ENCODE measurements around the gene PLCD3. TPM values are rescaled to one million over a fixed set of nuclear protein-coding genes. Genes with fewer than 3 reads are reported as not detected.
"Not testable (repeated sequence)": the region's sequence is repeated elsewhere in the genome, so short reads cannot be mapped to it uniquely, and the experiment has no call there.

The PLCD3 gene
- total RNA-seq, 2 experiments from 2014 or later, result 2.7 to 3.1 TPM

DNA sequence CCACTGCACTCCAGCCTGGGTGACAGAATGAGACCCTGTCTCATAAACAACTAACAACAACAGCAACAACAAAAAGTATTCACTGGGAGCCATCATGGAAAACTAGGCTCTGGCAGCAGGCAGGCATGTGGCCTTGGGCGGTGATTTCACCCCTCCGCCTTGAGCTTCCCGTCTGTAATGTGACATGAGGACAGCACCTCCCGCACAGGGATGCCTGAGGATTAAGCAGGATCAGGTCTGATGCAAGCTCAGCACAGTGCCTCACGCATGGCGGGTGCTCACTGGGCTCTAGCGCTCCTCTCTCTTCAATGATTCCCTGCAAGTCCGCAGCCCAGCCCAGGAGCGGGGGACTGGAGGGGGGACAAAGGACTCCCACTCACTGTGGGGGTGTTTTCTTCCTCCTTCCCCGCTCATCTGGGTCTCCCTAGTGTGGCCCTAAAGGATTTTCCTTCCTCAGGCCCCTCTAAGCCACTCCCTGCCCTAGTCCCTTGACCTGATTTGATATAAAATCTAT, 2.8 kb downstream of the PLCD3 start:
- ChIA-PET POLR2A (interaction anchor here (0.9 to 1.1 kb wide), 2 partner anchors 19 to 68 kb away, joined by 3 read pairs; partner anchors contain the start of gene HEXIM1), CTCF (interaction anchor here (0.6 to 1.6 kb wide), 2 partner anchors 69 to 90 kb away, joined by 3 to 4 read pairs; no protein-coding TSS in a partner anchor)
- Mint-ChIP-seq H3K9me3 (no peaks in the 10 kb centered on the region), H3K4me3 (no peak overlapping the region), H3K27me3 (peaks cover 9% of the 10 kb centered on the region), H3K27ac (no peak overlapping the region), H3K36me3 (ENCODE audit: low read depth) (no peaks in the 10 kb centered on the region), H3K4me1 (peaks cover 7% of the 10 kb centered on the region)
- no peak for DNase-seq

- Mint-ChIP-seq H3K9me3 (no peaks in the 10 kb centered on the region), H3K27ac (no peak overlapping the region), H3K4me3 (no peak overlapping the region), H3K4me1 (peaks cover 12% of the 10 kb centered on the region), H3K27me3 (peaks cover 9% of the 10 kb centered on the region), H3K36me3 (ENCODE audit: low read depth) (no peaks in the 10 kb centered on the region)
- CTCF ChIA-PET, result interaction anchor here (1.6 kb wide), 1 partner anchor 69 kb away, joined by 4 read pairs; no protein-coding TSS in a partner anchor
- POLR2A ChIA-PET, result interaction anchor here (0.5 to 1.1 kb wide), 4 partner anchors 20 to 904 kb away, joined by 3 to 4 read pairs (median 3); partner anchors contain the start of gene HEXIM1
- no peak for DNase-seq
Measured at GRCh38 chr17:45128989-45129388, 3.3 kb downstream of the PLCD3 start.

GRCh38 chr17:45128331-45128730, 4.0 kb downstream of the PLCD3 start:
- DNase-seq, result no peak
- H3K9me3 Mint-ChIP-seq, result no peaks in the 10 kb centered on the region
- H3K36me3 Mint-ChIP-seq (ENCODE audit: low read depth), result no peaks in the 10 kb centered on the region
- H3K27me3 Mint-ChIP-seq, result peaks cover 9% of the 10 kb centered on the region
- H3K27ac Mint-ChIP-seq, result no peak overlapping the region
- H3K4me3 Mint-ChIP-seq, result no peak overlapping the region
- H3K4me1 Mint-ChIP-seq, result peaks cover 11% of the 10 kb centered on the region
- ChIA-PET POLR2A (interaction anchor here (0.5 to 1.0 kb wide), 3 partner anchors 56 to 903 kb away, joined by 3 to 4 read pairs (median 3); no protein-coding TSS in a partner anchor), CTCF (interaction anchor here (1.6 kb wide), 1 partner anchor 70 kb away, joined by 4 read pairs; no protein-coding TSS in a partner anchor)

GRCh38 chr17:45127548-45128300, 4.6 kb downstream of the PLCD3 start:
- Mint-ChIP-seq H3K36me3 (ENCODE audit: low read depth) (no peaks in the 10 kb centered on the region), H3K4me1 (peaks cover 9% of the 10 kb centered on the region), H3K9me3 (no peaks in the 10 kb centered on the region), H3K27me3 (peaks cover 9% of the 10 kb centered on the region), H3K4me3 (no peak overlapping the region), H3K27ac (no peak overlapping the region)
- ChIA-PET CTCF (interaction anchor here (0.6 kb wide), 1 partner anchor 27 kb away, joined by 3 read pairs; no protein-coding TSS in a partner anchor), POLR2A (interaction anchor here (1.0 kb wide), 1 partner anchor 77 kb away, joined by 3 read pairs; no protein-coding TSS in a partner anchor)
- no peak for DNase-seq

DNA sequence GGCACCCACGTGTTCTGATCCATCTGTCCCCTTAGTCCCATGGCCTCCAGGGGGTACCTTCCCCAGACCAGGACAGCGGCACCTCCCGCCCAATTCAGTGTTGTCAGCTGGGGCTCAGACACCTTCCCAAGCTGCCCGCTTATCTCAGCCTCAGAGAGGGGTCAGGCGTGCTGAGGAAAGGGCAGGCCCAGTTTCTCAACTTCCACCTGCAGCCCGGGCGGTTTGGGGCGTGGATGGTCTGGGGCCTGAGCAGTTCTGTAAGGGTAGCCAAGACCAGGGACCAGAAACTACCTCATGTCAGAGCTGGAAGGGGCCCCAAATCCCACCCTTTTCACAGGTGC, 5.1 kb downstream of the PLCD3 start:
- H3K27ac Mint-ChIP-seq, result no peak overlapping the region
- H3K4me1 Mint-ChIP-seq, result peaks cover 9% of the 10 kb centered on the region
- DNase-seq, result no peak
- H3K4me3 Mint-ChIP-seq, result no peak overlapping the region
- H3K9me3 Mint-ChIP-seq, result no peaks in the 10 kb centered on the region
- H3K36me3 Mint-ChIP-seq (ENCODE audit: low read depth), result no peaks in the 10 kb centered on the region
- H3K27me3 Mint-ChIP-seq, result peaks cover 9% of the 10 kb centered on the region
- CTCF ChIA-PET, result interaction anchor here (0.6 kb wide), 1 partner anchor 26 kb away, joined by 3 read pairs; no protein-coding TSS in a partner anchor
- POLR2A ChIA-PET, result interaction anchor here (1.0 kb wide), 1 partner anchor 77 kb away, joined by 3 read pairs; no protein-coding TSS in a partner anchor

GRCh38 chr17:45125509-45125908, 6.8 kb downstream of the PLCD3 start:
- Mint-ChIP-seq H3K4me3 (no peak overlapping the region), H3K4me1 (peaks cover 9% of the 10 kb centered on the region), H3K27me3 (peaks cover 8% of the 10 kb centered on the region), H3K36me3 (ENCODE audit: low read depth) (no peaks in the 10 kb centered on the region), H3K9me3 (no peaks in the 10 kb centered on the region), H3K27ac (no peak overlapping the region)
- no peak for DNase-seq
- CTCF ChIA-PET, result interaction anchor here (1.9 kb wide), 1 partner anchor 10 kb away, joined by 9 read pairs; the partner anchor contains the start of gene ACBD4
- POLR2A ChIA-PET, result no interaction called here

DNA sequence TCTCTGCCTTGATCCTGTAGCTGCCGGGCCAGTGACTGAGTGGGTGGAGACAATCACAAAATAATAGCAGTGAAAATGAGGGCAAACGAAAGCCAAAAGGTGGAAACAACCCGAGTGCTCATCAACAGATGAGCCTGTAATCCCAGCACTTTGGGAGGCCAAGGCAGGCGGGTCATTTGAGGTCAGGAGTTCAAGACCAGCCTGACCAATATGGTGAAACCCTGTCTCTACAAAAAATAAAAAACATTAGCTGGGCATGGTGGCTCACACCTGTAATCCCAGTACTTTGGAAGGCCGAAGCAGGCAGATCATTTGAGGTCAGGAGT, 7.6 kb downstream of the PLCD3 start:
- CTCF ChIA-PET, result interaction anchor here (1.9 kb wide), 1 partner anchor 10 kb away, joined by 9 read pairs; the partner anchor contains the start of gene ACBD4
- DNase-seq; H3K36me3 Mint-ChIP-seq (ENCODE audit: low read depth); H3K4me1 Mint-ChIP-seq; H3K27me3 Mint-ChIP-seq; H3K4me3 Mint-ChIP-seq; H3K9me3 Mint-ChIP-seq: not testable (repeated sequence)
- peak overlapping the region; percentile 3 for H3K27ac Mint-ChIP-seq
- POLR2A ChIA-PET, result interaction anchor here (1.1 kb wide), 1 partner anchor 74 kb away, joined by 3 read pairs; the partner anchor contains the start of gene DCAKD

DNA sequence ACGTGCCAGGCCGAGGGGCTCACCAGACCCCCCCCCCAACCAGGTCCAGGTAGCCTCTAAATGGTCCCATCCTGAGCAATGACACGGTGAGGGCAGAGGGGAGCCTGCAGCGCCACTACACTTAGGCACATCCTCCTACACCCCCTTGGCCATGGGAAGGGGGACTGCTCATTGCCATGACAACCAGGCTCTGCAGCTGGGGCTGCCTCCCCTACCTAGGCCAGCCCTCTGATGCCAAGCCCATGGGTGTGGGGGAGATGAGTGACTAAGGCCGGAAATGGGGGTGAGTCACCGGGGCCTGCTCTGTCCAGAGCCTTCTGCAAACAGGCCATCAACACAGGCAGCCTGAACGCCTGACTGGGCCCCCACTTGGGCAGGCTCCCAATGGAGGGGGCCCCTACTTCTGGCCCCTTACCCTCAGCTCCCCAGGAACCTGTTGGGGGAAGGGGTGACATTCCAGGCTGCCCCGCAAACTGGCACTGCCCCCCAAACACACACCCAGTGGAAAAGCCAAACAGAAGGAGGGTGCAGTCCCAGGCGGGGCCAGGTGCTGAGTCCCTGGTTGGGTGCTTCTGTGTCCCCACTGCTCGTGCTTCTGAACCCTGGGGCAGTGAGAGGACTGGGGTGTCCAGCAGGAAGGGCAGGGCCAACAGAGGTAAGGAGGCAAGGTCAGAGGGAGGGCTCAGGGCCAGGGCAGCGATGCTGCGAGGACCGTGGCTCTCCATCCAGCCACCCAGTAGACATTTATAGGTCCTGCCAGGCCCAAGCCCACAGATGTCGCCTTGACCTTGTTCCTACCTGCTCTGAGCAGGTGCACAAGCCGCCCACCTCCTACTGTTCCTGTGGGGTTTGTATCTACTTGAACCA, 8.2 kb downstream of the PLCD3 start:
- peak; percentile 52 for DNase-seq
- peak overlapping the region; percentile 61 for H3K27ac Mint-ChIP-seq
- H3K4me3 Mint-ChIP-seq, result no peak overlapping the region
- ChIA-PET POLR2A (interaction anchor here (0.8 to 1.1 kb wide), 2 partner anchors 11 to 73 kb away, joined by 3 read pairs; partner anchors contain the start of genes ACBD4 and DCAKD), CTCF (interaction anchor here (1.2 to 1.9 kb wide), 2 partner anchors 11 kb away, joined by 4 to 9 read pairs; partner anchors contain the start of gene ACBD4)
- peaks cover 7% of the 10 kb centered on the region for H3K27me3 Mint-ChIP-seq
- no peaks in the 10 kb centered on the region for H3K9me3 Mint-ChIP-seq
- H3K36me3 Mint-ChIP-seq (ENCODE audit: low read depth), result no peaks in the 10 kb centered on the region
- H3K4me1 Mint-ChIP-seq, result peaks cover 9% of the 10 kb centered on the region

- Mint-ChIP-seq H3K4me1 (peaks cover 9% of the 10 kb centered on the region), H3K36me3 (ENCODE audit: low read depth) (no peaks in the 10 kb centered on the region), H3K27ac (no peak overlapping the region), H3K27me3 (peaks cover 7% of the 10 kb centered on the region), H3K9me3 (no peaks in the 10 kb centered on the region), H3K4me3 (no peak overlapping the region)
- no peak for DNase-seq
- POLR2A ChIA-PET, result interaction anchor here (0.8 kb wide), 1 partner anchor 12 kb away, joined by 3 read pairs; the partner anchor contains the start of gene ACBD4
- CTCF ChIA-PET, result interaction anchor here (1.2 kb wide), 1 partner anchor 12 kb away, joined by 4 read pairs; the partner anchor contains the start of gene ACBD4
Measured at GRCh38 chr17:45123076-45123770, 9.1 kb downstream of the PLCD3 start.

GRCh38 chr17:45121055-45121454, 11.3 kb downstream of the PLCD3 start:
- no peaks in the 10 kb centered on the region for H3K9me3 Mint-ChIP-seq
- CTCF ChIA-PET, result no interaction called here
- H3K27ac Mint-ChIP-seq, result no peak overlapping the region
- H3K27me3 Mint-ChIP-seq, result peaks cover 7% of the 10 kb centered on the region
- no peak for DNase-seq
- H3K36me3 Mint-ChIP-seq (ENCODE audit: low read depth), result no peaks in the 10 kb centered on the region
- no peak overlapping the region for H3K4me3 Mint-ChIP-seq
- POLR2A ChIA-PET, result interaction anchor here (0.6 to 1.0 kb wide), 2 partner anchors 74 to 200 kb away, joined by 3 read pairs; no protein-coding TSS in a partner anchor
- peaks cover 9% of the 10 kb centered on the region for H3K4me1 Mint-ChIP-seq

DNA sequence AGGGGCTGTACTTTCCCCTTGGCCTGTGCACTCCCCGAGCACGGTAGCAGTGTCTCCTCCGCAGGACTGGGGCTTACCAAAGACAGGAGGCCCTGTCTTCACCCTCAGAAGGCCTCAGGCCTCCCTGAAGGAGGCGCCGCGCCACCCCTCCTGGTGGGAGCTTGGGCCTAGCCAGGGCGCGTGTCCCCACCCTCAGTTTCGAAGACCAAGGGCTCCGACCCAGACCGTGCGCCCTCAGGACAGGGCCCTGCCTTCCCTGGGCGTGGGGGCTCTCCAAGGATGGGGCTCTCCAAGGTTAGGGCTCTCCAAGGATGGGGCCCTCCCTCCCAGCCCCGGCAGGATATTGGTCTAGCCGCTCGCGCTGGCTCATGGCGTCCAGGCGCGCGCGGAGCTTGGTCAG, 11.8 kb downstream of the PLCD3 start:
- no peak for DNase-seq
- ChIA-PET CTCF (interaction anchor here (2.6 kb wide), 1 partner anchor 77 kb away, joined by 8 read pairs; no protein-coding TSS in a partner anchor), POLR2A (interaction anchor here (1.0 kb wide), 1 partner anchor 74 kb away, joined by 3 read pairs; no protein-coding TSS in a partner anchor)
- H3K4me1 Mint-ChIP-seq, result peaks cover 9% of the 10 kb centered on the region
- no peak overlapping the region for H3K27ac Mint-ChIP-seq
- no peaks in the 10 kb centered on the region for H3K36me3 Mint-ChIP-seq (ENCODE audit: low read depth)
- no peak overlapping the region for H3K4me3 Mint-ChIP-seq
- H3K27me3 Mint-ChIP-seq, result peaks cover 7% of the 10 kb centered on the region
- H3K9me3 Mint-ChIP-seq, result no peaks in the 10 kb centered on the region

DNA sequence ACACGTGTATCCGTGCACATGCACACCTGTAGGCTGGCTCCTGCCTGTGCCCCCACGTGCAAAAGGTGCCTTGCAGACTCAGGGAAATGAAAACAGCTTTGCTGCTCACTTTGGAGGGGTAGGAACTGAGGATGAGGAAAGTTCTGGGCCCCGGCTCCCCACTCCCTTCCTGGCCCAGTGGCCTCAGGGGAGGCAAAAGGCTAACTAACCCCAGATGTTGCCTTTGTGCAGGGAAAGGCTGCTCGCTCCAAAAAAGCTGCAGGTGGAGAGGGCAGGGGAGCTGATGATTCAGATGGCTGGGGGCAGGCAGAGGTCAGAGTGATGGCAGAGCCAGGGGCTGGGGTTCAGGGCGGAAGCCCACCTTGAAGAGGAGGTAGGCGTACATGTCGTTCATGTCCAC, 12.4 kb downstream of the PLCD3 start:
- no peak for DNase-seq
- Mint-ChIP-seq H3K27me3 (peaks cover 7% of the 10 kb centered on the region), H3K4me1 (peaks cover 9% of the 10 kb centered on the region), H3K4me3 (no peak overlapping the region), H3K9me3 (no peaks in the 10 kb centered on the region), H3K36me3 (ENCODE audit: low read depth) (no peaks in the 10 kb centered on the region), H3K27ac (no peak overlapping the region)
- ChIA-PET POLR2A (interaction anchor here (1.0 kb wide), 1 partner anchor 75 kb away, joined by 3 read pairs; no protein-coding TSS in a partner anchor), CTCF (interaction anchor here (1.9 to 2.6 kb wide), 2 partner anchors 15 to 78 kb away, joined by 6 to 8 read pairs; partner anchors contain the start of gene ACBD4)

Data from activated CD4-positive, alpha-beta memory T cell treated with anti-CD3 and anti-CD28 coated beads, Interleukin-2, amount 10 ng/mL, durations not matched to agents 7 days and 5 days (primary cell).